Activated CD4-positive, alpha-beta T cell treated with anti-CD3 and anti-CD28 coated beads, Interleukin-2, amount 50 U/mL, for 4 hours (primary cell): ENCODE data around the gene MACF1.

ENCODE experiments used
- DNase-seq, 2 experiments: peaks; one replicate each; pipeline ENCODE4 v3.0.0-alpha.2; 2020

The MACF1 gene

GRCh38 chr1:39268112-39268581, 63.7 kb downstream of the MACF1 start:
- DNase-seq = no peak

- no peak for DNase-seq
These were observed 64.4 kb downstream of the MACF1 start for GRCh38 chr1:39268906-39269305.

GRCh38 chr1:39269349-39269748, 64.9 kb downstream of the MACF1 start:
- no peak for DNase-seq

GRCh38 chr1:39269791-39270342, 65.4 kb downstream of the MACF1 start:
- DNase-seq = no peak

GRCh38 chr1:39270368-39270767, 65.9 kb downstream of the MACF1 start:
- no peak for DNase-seq

- DNase-seq = no peak
These were observed 67.7 kb downstream of the MACF1 start for GRCh38 chr1:39272027-39272797.

- DNase-seq = no peak
These were observed 68.4 kb downstream of the MACF1 start for GRCh38 chr1:39272798-39273469.

- no peak for DNase-seq
These were observed 71.5 kb downstream of the MACF1 start for GRCh38 chr1:39275836-39276507.

GRCh38 chr1:39277879-39278278, 73.4 kb downstream of the MACF1 start:
- DNase-seq = no peak

- DNase-seq = no peak
These were observed 78.2 kb downstream of the MACF1 start for GRCh38 chr1:39282537-39283216.

- no peak for DNase-seq
These were observed 79.4 kb downstream of the MACF1 start for GRCh38 chr1:39283858-39284257.

- DNase-seq = no peak
These were observed 83.0 kb downstream of the MACF1 start for GRCh38 chr1:39287541-39287940.

GRCh38 chr1:39288735-39289465, 84.4 kb downstream of the MACF1 start:
- DNase-seq = no peak

GRCh38 chr1:39292401-39292800, 87.9 kb downstream of the MACF1 start:
- no peak for DNase-seq

GRCh38 chr1:39293375-39294070, 89.0 kb downstream of the MACF1 start:
- DNase-seq = no peak

GRCh38 chr1:39294531-39294930, 90.0 kb downstream of the MACF1 start:
- DNase-seq = no peak

GRCh38 chr1:39295901-39296300, 91.4 kb downstream of the MACF1 start:
- no peak for DNase-seq

- DNase-seq = no peak
These were observed 93.1 kb downstream of the MACF1 start for GRCh38 chr1:39297551-39297950.

- no peak for DNase-seq
These were observed 97.1 kb downstream of the MACF1 start for GRCh38 chr1:39301606-39302005.

GRCh38 chr1:39305555-39305954, 101.1 kb downstream of the MACF1 start:
- no peak for DNase-seq

GRCh38 chr1:39310015-39310414, 105.5 kb downstream of the MACF1 start:
- no peak for DNase-seq

- no peak for DNase-seq
These were observed 106.2 kb downstream of the MACF1 start for GRCh38 chr1:39310691-39311090.
